Measurements from ENCODE around the gene CETN3.

DNA sequence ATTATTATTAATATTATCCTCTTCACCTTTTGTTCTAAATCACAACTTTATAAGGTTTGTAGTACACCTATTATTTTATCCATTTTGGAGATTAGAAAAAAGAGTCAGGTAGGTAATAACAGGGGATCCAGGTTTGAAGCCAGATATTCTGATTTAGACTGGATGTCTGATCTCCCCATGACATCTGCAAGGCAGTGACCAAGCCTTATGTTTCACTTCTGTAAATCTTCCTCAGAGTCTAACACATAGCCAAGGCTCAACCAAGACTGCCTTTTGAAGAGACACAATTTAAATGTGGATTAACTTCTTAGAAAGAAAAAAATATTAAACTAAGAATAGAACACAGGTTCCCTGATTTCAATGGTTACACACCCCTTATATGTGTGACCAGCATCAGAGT is 44.2 kb downstream of the CETN3 start:
- TF ChIP-seq, protein P1, sequence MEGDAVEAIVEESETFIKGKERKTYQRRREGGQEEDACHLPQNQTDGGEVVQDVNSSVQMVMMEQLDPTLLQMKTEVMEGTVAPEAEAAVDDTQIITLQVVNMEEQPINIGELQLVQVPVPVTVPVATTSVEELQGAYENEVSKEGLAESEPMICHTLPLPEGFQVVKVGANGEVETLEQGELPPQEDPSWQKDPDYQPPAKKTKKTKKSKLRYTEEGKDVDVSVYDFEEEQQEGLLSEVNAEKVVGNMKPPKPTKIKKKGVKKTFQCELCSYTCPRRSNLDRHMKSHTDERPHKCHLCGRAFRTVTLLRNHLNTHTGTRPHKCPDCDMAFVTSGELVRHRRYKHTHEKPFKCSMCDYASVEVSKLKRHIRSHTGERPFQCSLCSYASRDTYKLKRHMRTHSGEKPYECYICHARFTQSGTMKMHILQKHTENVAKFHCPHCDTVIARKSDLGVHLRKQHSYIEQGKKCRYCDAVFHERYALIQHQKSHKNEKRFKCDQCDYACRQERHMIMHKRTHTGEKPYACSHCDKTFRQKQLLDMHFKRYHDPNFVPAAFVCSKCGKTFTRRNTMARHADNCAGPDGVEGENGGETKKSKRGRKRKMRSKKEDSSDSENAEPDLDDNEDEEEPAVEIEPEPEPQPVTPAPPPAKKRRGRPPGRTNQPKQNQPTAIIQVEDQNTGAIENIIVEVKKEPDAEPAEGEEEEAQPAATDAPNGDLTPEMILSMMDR (IDR thresholded peaks at IDR 0.05) = no peak
- TF ChIP-seq POLR2A (IDR thresholded peaks at IDR 0.05) = no peak
